D341Med (cell line): Measurements from ENCODE around the gene NUBP1.
"Not testable (repeated sequence)": the region's sequence is repeated elsewhere in the genome, so short reads cannot be mapped to it uniquely, and the experiment has no call there.

Source experiments
- DNase-seq: peaks from one replicate; pipeline ENCODE4 v3.0.0; 2012; ENCODE audit warnings: low spot score

Gene NUBP1

DNA sequence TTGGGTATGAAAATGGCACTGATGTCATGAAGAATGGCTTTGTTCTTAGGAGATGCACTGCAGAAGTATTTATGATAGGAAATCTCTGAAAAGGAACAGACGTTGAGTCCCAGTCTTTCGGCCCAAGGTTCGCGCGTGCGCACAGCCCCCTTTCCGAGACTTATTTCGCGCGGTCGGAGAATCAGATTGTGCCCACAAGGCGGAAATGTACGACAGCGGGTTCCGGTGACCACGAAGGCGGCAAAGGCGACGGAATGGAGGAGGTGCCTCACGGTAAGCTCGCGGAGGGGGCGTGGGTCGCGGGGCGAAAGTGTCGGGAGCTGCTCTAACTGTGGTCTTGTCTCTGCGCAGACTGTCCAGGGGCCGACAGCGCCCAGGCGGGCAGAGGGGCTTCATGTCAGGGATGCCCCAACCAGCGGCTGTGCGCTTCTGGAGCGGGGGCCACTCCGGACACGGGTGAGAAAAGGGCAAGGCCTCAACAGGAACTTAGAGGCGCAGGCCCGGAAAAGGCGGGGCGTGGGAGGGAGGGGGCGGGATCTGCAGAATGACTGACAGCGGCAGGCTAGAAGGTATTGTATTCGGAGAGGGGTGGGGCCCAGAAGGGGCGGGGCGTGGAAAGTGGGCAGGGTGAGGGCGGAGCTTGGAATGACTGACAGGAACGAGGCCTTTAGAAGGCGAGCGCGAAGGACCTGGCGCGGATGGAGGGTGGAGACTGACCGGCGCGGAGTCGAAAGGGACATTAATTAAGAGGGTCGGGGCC is at the start of gene NUBP1:
TSS of gene NUBP1 (plus strand) at position 233 of the 760 bp plus-strand sequence. CDS start at position 255, 22 bp downstream.
- peak; percentile 94 for DNase-seq

GRCh38 chr16:10693889-10694288 is 49.8 kb upstream of the NUBP1 start:
- no peak for DNase-seq

GRCh38 chr16:10694306-10694705 is 49.3 kb upstream of the NUBP1 start:
- DNase-seq: no peak

- DNase-seq: no peak
Observed at GRCh38 chr16:10694830-10695229, 48.8 kb upstream of the NUBP1 start, which contains the start of gene TEKT5. TSS of gene TEKT5 (minus strand) at chr16:10694930. CDS start at chr16:10694873, 57 bp downstream.

DNA sequence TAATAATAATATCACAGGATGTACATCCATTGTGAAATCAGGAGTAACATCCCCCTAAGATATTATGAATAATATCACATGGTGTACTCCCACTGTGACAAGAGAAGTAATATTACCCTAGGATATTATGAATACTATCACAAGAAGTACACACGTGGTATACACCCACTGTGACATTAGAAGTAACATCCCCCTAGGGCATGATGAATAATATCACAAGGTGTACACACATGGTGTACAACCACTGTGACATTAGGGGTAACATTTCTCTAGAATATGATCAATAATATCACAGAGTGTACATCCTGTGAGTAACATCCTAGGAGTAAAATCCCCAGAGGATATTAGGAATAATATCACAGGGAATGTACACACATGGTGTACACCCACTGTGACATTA is 43.9 kb upstream of the NUBP1 start:
- no peak for DNase-seq

GRCh38 chr16:10708969-10709368 is 34.7 kb upstream of the NUBP1 start:
- DNase-seq: no peak

GRCh38 chr16:10728003-10728887 is 15.4 kb upstream of the NUBP1 start:
- peak; percentile 63 for DNase-seq

DNA sequence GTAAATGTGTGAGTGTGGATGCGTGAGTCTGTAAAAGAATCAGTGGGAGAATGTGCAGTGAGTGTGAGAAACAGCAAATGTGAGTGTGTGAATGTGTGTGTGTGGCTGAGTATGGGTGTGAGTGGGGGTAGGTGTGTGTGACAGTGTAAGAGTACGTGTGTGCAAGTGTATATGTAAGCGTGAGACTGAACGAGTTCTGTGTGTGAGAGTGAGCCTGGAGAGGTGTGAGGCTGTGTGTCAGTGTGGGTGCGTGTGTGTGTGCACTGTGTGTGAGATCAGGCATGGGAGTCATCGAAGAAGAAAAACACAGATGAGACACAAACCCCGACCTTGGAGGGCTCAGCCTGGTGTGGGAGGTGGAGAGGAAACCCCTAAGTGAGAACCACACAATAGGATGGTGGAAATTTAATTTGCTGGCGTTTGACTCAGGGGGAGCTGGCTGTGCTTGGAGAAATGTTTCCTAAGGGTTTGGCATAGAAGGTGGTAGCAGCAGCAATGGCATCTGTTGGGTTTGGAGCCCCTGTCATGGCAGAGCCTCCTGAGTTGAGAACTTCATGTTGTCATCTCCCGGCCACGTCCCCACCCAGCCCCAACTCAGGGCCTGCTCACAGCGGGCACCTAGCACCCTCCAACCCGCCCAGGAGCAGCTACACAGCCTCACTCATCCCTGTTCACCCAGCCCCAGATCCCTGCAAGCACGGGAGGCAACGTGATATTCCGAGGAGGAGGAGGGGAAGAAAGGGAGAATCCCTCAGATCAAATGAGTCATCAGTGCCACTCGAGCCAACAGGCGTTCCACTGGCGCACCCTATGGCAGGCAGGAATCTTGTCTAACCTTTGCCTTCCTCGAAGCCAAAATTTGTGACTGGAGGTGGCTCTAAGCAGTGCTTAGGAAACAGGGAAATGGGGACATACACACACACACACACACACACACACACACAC is 14.3 kb upstream of the NUBP1 start:
- DNase-seq: peak; percentile 49

- DNase-seq: no peak
Observed at GRCh38 chr16:10731790-10732189, 11.9 kb upstream of the NUBP1 start.

DNA sequence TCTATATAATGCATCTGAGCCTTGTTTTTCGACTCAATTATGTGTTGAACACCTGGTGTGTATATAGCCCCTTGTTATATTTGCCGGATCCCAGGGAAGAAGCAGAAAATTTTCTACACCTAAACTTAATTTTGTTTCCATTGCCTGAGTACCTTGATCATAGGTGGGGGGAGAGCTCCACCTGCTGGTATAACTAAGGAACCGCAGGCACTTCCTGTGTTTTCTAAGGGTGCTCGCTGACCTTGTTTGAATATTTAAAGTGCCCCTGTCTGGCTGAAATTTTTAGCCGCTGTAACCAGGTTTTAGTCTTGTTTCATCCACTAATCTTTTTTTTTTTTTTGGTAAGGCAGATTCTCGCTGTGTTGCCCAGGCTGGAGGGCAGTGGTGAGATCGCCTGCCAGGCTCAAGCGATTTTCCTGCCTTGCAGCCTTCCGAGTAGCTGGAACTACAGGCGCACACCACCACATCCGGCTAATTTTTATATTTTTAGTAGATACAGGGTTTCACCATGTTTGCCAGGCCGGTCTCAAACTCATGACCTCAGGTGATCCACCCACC is 6.5 kb upstream of the NUBP1 start:
- peak; percentile 61 for DNase-seq

GRCh38 chr16:10738231-10739077 is 5.2 kb upstream of the NUBP1 start:
- DNase-seq: no peak

- no peak for DNase-seq
Observed at GRCh38 chr16:10740000-10740844, 3.4 kb upstream of the NUBP1 start.

DNA sequence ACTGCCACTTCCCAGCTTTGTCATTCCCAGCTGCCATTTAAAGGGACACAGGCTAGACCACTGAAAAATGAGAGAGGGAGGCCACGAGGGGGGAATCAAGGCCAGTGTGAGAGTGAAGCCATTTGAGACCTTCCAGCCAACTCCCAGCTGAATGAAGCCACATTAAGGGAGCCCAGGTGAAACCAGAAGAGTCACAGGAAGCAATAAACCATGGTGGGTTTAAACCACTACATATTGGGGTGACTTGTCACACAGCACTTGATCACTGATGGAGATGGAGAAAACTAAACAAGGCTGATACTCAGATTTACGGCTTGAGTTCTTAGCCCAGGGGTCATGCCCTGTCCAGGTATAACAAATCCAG is 2.8 kb upstream of the NUBP1 start:
- no peak for DNase-seq

GRCh38 chr16:10741249-10741648 is 2.4 kb upstream of the NUBP1 start:
- not testable (repeated sequence) for DNase-seq

DNA sequence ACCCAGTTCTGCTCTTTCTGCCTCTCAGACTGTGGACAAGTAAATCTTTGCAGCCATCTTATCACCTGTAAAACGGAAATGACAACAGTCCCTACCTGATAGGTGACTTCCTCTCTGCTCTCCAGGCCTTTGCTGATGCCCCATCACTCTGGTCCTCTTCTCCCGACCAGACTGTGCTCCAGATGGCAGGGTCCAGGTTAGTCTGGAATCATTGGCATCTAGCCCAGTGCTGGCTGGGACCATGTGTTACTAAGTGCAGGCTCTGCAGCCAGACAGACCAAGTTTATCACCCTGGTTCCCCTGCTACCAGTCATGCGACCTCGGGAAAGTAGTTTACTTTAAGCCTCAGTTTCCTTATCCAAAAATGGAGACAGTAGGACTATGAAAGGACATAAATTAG is 1.8 kb upstream of the NUBP1 start:
- peak; percentile 65 for DNase-seq

- DNase-seq: no peak
Observed at GRCh38 chr16:10743227-10743609, 424 bp upstream of the NUBP1 start.

DNA sequence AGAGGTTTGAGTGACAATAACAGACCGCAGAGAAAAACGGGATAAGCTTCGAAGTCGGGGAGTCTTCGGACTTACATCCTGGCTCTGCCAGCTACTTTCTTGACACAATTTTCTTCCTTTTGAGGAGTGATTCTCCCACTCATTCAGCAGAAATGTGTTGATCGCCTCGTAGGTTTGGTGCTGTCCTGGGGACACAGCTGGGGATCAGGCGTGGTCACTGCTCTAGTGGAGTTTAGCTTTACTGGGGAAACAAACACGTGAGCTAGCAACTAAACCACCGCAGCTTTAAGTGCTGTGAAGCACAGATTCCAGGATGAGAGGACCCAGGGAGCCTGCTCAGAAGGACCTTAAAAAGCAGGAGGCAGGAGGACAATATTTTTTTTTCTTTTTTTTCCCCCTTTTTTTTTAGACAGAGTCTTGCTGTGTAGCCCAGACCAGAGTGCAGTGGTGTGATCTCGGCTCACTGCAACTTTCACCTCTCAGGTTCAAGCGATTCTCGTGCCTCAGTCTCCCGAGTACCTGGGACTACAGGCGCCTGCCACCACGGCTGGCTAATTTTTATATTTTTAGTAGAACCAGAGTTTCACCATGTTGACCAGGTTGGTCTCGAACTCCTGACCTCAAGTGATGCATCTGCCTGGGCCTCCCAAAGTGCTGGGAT is 858 bp downstream of the NUBP1 start:
- DNase-seq: no peak

DNA sequence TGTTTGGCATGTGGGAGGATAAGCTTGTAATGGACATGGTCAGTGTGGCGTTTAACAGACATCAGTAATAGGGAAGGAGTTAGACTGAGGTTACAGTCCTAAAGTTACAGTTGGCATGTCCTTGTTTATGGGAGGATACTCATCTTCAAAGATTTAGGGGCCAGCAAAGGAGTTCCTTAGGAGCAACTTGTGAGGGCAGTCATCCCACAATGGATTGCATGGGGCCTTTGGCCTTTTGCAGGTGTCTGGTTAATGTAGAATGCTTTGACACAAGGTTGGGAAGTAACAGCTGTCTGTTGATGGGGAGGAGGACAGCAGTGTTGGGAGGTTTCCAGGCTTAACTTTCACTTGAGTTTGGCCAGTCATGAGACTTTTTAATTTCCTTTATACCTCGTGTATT is 2.2 kb downstream of the NUBP1 start:
- DNase-seq: no peak

DNA sequence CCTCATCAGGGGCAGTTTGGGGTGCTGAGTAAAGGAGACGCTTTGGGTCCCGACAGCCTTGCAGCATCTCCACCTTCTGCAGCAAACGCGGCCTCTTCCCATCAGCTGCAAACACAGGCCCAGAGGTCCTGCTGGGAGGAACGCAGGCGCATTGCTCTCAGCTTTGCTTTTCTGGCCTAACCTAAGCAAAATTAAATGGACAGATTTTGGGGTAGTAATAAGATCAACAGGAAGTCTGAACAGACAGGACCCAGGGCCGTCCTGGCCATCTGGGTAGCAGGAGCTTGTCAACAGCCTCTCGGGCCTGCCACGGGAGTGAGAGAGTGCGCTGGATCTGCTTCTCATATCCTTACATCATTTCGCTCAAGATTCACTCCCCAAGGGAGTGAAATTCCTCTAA is 7.2 kb downstream of the NUBP1 start:
- DNase-seq: no peak
